Measurements from ENCODE around the gene SLN.

DNA sequence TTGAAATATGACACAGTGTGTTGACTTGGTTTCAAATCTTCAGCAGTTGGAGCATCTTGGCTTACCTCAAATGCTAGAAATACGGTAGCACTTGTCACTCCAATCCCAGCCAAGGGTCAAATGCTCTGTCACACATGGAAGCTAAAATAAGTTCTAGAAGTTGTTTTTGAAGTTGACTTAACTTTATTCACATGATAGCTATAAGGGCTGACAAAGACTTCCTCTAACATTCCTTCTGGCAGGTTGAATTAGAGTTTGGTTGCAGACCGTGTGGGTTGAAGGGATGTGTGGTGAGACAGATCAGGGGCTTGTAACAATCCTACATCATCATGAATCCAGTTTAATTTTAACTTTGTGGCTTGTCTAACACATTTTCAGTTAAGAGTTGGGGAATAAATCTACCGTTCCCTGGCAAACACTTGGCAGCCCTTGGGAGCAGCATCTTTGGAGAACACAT, 4.6 kb downstream of the SLN start:
- TF ChIP-seq, protein P1, sequence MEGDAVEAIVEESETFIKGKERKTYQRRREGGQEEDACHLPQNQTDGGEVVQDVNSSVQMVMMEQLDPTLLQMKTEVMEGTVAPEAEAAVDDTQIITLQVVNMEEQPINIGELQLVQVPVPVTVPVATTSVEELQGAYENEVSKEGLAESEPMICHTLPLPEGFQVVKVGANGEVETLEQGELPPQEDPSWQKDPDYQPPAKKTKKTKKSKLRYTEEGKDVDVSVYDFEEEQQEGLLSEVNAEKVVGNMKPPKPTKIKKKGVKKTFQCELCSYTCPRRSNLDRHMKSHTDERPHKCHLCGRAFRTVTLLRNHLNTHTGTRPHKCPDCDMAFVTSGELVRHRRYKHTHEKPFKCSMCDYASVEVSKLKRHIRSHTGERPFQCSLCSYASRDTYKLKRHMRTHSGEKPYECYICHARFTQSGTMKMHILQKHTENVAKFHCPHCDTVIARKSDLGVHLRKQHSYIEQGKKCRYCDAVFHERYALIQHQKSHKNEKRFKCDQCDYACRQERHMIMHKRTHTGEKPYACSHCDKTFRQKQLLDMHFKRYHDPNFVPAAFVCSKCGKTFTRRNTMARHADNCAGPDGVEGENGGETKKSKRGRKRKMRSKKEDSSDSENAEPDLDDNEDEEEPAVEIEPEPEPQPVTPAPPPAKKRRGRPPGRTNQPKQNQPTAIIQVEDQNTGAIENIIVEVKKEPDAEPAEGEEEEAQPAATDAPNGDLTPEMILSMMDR (IDR thresholded peaks at IDR 0.05), result no peak
- TF ChIP-seq POLR2A (IDR thresholded peaks at IDR 0.05), result no peak
